ENCODE measurements around the gene CEP95.

- TF ChIP-seq POLR2A (IDR thresholded peaks at IDR 0.05) (no peak), CTCF (IDR thresholded peaks at IDR 0.05) (no peak), POLR2AphosphoS5 (IDR thresholded peaks at IDR 0.05) (no peak)
Observed at GRCh38 chr17:64509179-64509578, 2.4 kb downstream of the CEP95 start.
